ELR (cell line): ENCODE results near the gene CSE1L.
"Not testable (repeated sequence)": the region's sequence is repeated elsewhere in the genome, so short reads cannot be mapped to it uniquely, and the experiment has no call there.

Experiments used
- DNase-seq: peaks from one replicate; pipeline ENCODE4 v3.0.0-alpha.2; 2015; ENCODE audit warnings: low read depth

CSE1L gene

DNA sequence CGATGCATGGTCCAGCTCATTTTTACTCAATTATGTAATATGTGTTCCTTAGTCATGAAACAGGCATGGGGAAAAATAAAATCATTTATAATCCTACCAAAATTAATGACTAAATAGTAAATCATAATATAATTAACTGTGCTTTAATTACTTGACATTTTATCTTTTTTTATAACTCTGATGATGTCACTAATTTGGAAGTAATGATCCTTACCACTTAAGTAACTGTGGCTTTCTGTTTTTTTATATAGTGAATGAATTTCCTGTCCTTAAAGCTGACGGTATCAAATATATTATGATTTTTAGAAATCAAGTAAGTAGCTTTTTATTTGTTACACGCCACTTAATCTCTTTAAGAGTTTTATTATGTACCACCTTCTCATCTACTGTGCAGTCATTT lies 32.2 kb downstream of the CSE1L start:
- DNase-seq: no peak

DNA sequence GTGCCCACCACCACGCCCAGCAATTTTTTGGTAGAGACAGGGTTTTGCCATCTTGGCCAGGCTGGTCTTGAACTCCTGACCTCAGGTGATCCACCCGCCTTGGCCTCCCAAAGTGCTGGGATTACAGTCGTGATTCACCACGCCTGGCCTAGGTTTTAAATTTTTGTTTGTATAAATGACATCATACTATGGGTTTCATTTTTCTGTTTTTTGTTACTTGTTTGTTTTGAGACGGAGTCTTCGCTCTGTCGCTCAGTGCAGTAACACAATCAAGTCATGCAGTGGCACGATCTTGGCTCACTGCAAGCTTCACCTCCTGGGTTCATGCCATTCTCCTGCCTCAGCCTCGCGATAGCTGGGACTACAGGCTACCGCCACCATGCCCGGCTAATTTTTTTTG lies 36.2 kb downstream of the CSE1L start:
- not testable (repeated sequence) for DNase-seq

DNA sequence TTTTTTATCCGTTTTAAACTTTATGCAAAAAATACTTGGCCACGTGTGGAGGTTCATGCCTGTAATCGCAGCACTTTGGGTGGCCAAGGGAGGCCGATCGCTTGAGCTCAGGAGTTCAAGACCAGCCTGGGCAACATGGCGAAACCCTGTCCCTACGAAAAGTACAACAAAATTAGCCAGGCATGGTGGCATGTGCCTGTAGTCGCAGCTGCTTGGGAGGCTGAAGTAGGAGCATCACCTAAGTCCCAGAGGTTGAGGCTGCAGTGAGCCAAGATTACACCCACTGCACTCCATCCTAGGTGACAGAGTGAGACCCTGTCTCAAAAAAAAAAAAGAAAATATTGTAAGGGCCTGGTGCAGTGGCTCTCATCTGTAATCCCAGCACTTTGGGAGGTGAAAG lies 45.0 kb downstream of the CSE1L start:
- no peak for DNase-seq

DNA sequence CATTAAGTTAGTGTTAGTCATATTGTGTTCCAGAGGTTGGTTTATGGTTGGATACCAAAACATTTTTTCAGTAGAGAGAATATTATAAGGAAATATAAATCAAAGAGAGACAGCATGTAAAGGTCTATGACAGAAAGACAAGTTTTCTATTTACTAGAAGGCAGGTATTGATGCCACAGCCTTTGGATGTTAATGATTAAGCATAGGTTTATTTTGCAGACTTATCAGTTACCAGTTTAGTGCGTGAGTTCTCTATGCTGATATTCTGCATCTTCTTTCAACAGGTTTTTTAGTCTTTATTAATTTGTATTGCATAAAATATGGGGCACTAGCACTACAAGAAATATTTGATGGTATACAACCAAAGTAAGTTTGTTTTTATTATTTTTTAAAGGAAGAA lies 45.6 kb downstream of the CSE1L start:
- no peak for DNase-seq

DNA sequence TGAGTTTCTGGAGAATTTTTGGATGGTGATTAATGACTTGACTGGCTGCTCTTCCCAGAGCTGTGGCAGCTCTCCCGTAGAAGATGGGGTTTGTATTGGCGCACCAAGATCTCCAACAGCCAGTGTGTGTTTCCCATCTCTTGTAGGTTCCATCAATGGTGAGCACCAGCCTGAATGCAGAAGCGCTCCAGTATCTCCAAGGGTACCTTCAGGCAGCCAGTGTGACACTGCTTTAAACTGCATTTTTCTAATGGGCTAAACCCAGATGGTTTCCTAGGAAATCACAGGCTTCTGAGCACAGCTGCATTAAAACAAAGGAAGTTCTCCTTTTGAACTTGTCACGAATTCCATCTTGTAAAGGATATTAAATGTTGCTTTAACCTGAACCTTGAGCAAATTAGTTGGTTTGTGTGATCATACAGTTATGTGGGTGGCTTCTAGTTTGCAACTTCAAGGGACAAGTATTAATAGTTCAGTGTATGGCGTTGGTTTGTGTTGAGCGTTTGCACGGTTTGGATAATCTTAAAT lies 50.2 kb downstream of the CSE1L start:
- DNase-seq: no peak

DNA sequence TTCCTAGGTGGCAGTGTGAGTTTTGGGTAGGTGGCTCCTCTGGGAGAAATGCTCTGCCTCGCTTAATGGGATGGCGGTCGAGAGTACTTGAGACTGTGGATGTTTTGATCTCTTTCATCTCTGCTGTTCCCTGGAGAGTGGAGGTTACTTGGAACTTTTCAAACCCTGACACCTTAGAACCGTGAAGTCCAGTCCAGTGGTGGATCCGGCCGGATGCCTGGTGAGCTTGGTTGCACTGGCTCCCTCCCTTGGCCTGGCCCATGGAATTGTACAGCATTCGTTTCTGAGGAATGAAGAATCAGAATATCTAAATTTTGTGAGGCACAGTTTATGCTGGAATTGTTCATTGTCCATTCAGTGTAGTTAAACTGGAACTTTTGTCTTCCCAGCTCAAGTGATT lies 51.0 kb downstream of the CSE1L start:
- no peak for DNase-seq

DNA sequence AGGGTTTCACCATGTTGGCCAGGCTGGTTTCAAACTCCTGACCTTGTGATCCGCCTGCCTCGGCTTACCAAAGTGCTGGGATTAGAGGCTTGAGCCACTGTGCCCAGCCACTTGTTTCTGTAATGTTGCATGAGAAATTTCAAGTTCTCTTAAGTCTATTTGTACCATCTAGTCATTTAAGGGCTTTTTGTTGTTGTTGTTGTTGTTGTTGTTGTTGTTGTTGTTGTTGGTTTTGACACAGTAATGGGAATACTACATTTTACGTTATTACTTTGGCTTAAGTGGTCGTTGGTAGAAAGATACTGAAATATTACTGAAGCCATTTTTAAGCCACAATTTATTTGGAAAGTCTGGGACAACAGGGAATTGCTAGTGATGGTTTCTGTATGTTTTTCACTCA lies 52.0 kb downstream of the CSE1L start:
- DNase-seq: no peak

GRCh38 chr20:49099011-49099410 lies 52.9 kb downstream of the CSE1L start:
- no peak for DNase-seq

DNA sequence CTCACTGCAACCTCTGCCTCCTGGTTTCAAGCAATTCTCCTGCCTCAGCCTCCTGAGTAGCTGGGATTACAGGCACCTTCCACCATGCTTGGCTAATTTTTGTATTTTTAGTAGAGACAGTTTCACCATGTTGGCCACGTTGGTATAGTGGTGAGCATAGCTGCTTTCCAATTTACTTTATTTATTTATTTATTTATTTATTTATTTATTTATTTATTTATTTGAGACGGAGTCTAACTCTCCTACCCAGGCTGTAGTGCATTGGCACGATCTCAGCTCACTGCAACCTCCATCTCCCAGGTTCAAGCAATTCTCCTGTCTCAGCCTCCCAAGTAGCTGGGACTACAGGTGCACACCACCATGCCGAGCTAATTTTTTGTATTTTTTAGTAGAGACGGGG lies 54.2 kb downstream of the CSE1L start:
- not testable (repeated sequence) for DNase-seq

DNA sequence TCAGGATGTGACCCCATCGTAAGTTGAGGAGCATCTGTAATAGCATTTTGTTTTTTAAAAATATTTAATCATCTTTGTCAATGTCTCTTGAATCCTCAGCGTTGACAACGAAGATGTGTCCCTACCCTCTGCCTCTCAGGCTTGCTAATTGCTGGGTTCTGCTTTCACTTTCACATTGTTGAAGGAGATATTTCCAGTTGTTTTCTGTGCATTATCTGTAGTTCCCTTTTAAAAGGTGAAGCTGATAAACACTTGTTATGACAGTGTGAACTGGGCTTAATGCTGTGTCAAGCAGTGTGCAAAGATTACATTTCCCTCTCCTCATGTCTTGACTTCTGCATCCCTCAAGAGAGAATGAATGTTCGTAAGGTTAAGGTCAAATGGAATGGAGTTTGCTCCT lies 54.9 kb downstream of the CSE1L start:
- DNase-seq: no peak

DNA sequence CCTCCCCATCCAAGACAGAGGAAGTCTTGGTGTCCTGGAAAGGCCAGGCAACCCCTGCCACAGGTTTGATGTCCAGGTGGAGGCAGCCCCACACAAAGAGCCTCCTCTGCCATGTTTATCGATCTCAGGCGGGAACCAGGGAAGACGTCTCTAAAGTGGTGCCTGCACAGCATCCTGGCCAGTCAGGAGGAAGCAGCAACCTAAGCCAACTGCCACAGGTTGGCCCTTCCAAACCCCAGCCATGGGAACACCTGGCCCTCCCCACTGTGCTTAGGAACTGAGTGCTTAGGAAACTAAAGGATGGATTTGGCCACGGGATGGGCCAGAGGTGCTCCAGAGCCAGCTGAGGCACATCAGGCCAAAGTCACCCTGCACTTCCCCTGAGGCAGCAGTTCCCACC lies 56.9 kb downstream of the CSE1L start:
- DNase-seq: no peak

DNA sequence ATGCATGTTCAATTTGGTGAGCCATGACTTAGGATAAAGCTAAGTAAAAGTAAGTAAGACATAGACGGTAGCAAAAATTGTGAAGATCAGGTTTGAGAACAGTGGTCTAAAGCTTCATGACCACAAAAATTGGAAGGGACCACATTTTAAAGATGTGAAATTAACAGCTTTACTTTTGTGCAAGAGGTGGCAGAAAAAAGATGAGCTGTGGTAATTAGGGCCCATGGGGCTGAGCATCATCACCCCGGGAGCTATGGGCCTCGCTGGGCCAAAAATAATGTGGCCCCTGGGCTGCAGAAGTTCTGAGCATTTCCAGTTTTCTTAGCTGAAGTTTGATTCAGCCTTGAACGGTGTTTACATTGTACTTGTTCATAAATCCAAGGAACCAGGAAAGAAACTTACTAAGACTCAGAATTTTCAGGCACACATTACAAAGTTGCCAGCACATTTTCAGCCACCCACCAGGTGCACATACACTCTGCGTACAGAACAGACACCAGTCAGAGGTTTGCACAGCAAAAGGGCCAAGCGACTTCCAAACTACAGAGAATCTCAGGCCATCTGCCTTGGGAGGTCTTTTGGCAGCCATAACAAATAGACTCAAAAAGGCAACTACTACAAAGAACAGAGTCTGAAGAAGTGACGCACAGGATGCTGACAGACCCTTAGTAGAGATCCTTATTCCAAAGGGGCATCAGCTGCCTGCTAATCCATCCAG lies 57.7 kb downstream of the CSE1L start:
- no peak for DNase-seq

- no peak for DNase-seq
Measured at GRCh38 chr20:49104365-49104648, 58.2 kb downstream of the CSE1L start.

- not testable (repeated sequence) for DNase-seq
Measured at GRCh38 chr20:49104979-49105547, 59.0 kb downstream of the CSE1L start.

DNA sequence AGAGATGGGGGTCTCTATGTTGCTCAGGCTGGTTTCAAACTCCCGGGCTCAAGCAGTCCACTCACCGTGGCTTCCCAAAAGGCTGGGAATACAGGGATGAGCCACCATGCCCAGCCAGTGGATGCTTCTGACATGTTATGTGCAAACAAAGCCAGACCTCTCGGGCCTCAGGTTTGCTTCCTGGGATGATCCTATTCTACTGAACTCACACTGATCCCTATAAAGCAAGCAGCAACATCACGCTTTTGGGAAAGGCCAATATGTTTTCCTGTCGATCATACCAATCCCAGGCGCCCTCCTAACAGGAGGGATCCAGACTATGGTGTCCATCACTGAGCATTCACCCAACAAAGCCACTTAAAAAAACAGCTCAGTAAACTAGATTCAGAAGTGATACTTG lies 60.2 kb downstream of the CSE1L start:
- DNase-seq: no peak

DNA sequence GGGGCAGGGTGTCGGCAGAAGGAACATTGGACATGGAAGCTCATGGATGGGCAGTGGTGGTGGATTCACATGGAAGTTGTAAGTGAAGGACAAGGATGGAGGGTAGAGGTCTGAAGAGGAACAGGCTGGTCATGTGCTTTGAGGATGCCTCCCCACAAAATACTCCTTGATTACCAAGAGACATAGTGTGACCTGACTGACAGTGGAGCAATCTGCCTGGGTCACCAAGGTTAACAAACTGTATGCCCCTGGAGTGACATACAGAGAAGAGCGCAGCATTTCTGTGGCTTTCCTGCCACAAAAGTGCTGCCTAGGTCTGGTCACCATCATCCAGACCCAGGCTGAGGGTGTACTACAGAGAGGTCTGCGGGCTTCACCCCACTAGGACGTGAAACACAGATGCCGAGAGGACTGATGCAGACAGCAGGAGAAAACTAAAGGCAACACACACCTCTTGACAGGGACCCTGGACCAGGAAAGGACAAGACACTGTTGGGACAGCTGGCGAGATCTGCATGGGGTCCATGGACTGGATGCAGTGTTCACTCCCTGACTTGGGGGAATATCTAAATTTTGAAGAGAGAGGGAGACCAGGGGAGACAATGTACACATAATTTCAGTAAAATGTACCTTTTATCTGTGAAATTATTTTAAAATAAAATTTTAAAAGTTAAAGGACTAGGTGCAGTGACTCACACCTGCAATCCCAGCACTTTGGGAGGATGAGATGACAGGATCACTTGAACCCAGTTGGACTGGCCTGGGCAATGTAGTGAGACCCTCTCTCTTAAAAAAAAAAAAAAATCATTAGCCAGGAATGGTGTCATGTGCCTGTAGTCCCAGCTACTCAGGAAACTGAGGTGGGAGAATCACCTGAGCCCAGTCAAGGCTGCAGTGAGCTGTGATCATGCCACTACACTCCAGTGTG lies 64.9 kb downstream of the CSE1L start:
- DNase-seq: no peak

GRCh38 chr20:49112596-49113274 lies 66.6 kb downstream of the CSE1L start:
- DNase-seq: peak; percentile 43

DNA sequence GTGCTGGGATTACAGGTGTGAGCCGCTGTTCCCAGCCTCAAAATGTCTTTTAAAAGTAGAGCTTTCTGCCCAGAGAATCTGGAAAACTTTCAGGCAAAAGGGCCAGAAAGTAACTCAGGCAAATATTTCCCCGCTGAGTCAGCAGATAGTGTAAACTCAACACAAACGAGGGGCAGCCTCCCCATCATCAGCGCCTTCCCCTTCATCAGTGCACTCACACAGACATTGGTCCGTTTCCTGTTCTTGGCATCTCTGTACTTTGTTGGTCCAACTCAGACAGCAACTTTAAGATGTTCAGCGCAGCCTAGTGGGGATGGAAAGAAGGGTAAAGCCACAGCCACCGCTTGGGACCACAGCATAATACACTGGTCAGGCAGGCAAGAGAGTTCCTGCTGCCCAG lies 69.5 kb downstream of the CSE1L start:
- peak; percentile 32 for DNase-seq

- no peak for DNase-seq
Measured at GRCh38 chr20:49118307-49118706, 72.2 kb downstream of the CSE1L start.

- DNase-seq: no peak
Measured at GRCh38 chr20:49119988-49120387, 73.9 kb downstream of the CSE1L start.

DNA sequence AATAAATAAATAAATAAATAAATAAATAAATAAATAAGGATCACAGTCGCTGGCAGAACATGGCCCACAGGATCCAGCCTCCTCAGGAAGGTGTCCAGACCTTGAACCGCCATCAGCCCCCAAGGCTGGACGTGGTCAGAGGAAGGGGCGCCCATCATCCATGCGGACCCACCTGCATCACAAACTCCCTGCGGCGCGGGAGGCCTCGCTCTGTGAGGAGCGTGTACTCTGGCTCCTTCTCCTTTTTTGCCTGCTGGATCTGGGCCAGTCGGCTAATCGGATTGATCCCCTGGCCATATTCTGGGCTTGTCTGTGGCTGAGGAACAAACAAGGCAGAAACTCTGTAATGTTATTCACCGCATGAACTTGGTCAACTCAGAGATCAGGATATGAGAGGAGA lies 76.8 kb downstream of the CSE1L start:
- DNase-seq: no peak

- DNase-seq: no peak
Measured at GRCh38 chr20:49123982-49124381, 77.9 kb downstream of the CSE1L start.
